OCI-LY1 (cell line): ENCODE results near the gene C1QB.

Source experiments
- CTCF ChIP-seq: fragments of 200-600 bp; sonication (generic), shearing (Covaris generic); IDR thresholded peaks from 2 replicates; pipeline ENCODE4 v1.5.1; 2017; ENCODE audit warnings: mild to moderate bottlenecking, antibody characterized with exemption, low read length, moderate library complexity, mixed read lengths
- EZH2 ChIP-seq: fragments of 200-600 bp; sonication (generic), shearing (Covaris generic); IDR thresholded peaks from 2 replicates; pipeline ENCODE4 v1.8.0; 2017; ENCODE audit warnings: borderline replicate concordance, mixed run types, mild to moderate bottlenecking, antibody characterized with exemption, low read length, moderate library complexity, mixed read lengths

- TF ChIP-seq CTCF (no peak), EZH2 (no peak)
These were observed 33.2 kb upstream of the C1QB start for GRCh38 chr1:22619798-22620197.
